Endothelial cell (in vitro differentiated cells): ENCODE measurements around the gene ASAP2. TPM values are rescaled to one million over a fixed set of nuclear protein-coding genes. Genes with fewer than 3 reads are reported as not detected.

Source experiments
- DNase-seq: peaks from one replicate; pipeline ENCODE4 v3.0.0; 2021; ENCODE audit warnings: low spot score
- H3K27ac Mint-ChIP-seq: one replicate; pipeline ENCODE4 v1.8.0; 2021; ENCODE audit warnings: mixed read lengths, inconsistent platforms; ENCODE audit not compliant: unreplicated experiment
- H3K27me3 Mint-ChIP-seq: one replicate; pipeline ENCODE4 v1.8.0; 2021; ENCODE audit warnings: mild to moderate bottlenecking, moderate library complexity, mixed read lengths, inconsistent platforms; ENCODE audit not compliant: unreplicated experiment
- H3K36me3 Mint-ChIP-seq: one replicate; pipeline ENCODE4 v1.8.0; 2021; ENCODE audit warnings: mild to moderate bottlenecking, low read depth, mixed read lengths, inconsistent platforms; ENCODE audit not compliant: unreplicated experiment
- H3K4me1 Mint-ChIP-seq: one replicate; pipeline ENCODE4 v1.8.0; 2021; ENCODE audit warnings: mild to moderate bottlenecking, mixed read lengths, inconsistent platforms; ENCODE audit not compliant: unreplicated experiment
- H3K4me3 Mint-ChIP-seq: one replicate; pipeline ENCODE4 v1.8.0; 2021; ENCODE audit warnings: mild to moderate bottlenecking, mixed read lengths, inconsistent platforms; ENCODE audit not compliant: unreplicated experiment
- H3K9me3 Mint-ChIP-seq: one replicate; pipeline ENCODE4 v1.8.0; 2021; ENCODE audit warnings: mixed read lengths, inconsistent platforms; ENCODE audit not compliant: unreplicated experiment
- total RNA-seq: library from RNA; stranded (reverse); fragmentation: NEBNext Ultra II Directional; extraction: Animal tissue kit (Norgen Biotek cat#: 25700); gene quantifications from one replicate; pipeline ENCODE4 v1.2.1, GENCODE V29; 2021; ENCODE audit not compliant: unreplicated experiment
- TF ChIP-seq, protein P1 (sequence below): fragments of 200-600 bp; sonication (generic); IDR thresholded peaks from one replicate; pipeline ENCODE4 v1.5.0; 2021; ENCODE audit warnings: antibody characterized with exemption; ENCODE audit not compliant: unreplicated experiment

The ASAP2 gene
- total RNA-seq, 1 donor from 2014 or later, result 31.8 TPM

DNA sequence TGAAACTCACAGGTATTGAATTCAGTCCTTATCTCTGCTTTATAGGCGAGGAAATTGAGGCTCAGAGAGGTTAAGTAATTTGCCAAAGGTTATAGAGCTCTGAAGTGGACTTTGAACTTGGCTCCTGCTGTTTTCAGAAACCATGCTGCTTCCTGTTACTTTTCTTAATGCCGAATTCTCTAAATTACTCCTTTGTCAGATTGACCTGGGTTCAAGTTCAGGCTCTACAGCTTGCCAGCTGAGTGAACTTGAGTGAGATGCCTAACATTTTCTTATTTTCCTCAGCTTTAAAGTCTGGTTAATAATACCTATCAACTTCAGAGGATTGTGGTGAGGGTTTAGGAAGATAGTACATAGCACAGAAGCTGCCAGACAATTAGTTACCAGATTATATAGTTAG lies 3.4 kb downstream of the ASAP2 start:
- Mint-ChIP-seq H3K4me1 (peaks cover 63% of the 10 kb centered on the region), H3K9me3 (no peaks in the 10 kb centered on the region), H3K27me3 (peaks cover 11% of the 10 kb centered on the region), H3K4me3 (no peak overlapping the region), H3K27ac (no peak overlapping the region), H3K36me3 (no peaks in the 10 kb centered on the region)
- DNase-seq, result no peak
- TF ChIP-seq, protein P1, sequence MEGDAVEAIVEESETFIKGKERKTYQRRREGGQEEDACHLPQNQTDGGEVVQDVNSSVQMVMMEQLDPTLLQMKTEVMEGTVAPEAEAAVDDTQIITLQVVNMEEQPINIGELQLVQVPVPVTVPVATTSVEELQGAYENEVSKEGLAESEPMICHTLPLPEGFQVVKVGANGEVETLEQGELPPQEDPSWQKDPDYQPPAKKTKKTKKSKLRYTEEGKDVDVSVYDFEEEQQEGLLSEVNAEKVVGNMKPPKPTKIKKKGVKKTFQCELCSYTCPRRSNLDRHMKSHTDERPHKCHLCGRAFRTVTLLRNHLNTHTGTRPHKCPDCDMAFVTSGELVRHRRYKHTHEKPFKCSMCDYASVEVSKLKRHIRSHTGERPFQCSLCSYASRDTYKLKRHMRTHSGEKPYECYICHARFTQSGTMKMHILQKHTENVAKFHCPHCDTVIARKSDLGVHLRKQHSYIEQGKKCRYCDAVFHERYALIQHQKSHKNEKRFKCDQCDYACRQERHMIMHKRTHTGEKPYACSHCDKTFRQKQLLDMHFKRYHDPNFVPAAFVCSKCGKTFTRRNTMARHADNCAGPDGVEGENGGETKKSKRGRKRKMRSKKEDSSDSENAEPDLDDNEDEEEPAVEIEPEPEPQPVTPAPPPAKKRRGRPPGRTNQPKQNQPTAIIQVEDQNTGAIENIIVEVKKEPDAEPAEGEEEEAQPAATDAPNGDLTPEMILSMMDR, result no peak

DNA sequence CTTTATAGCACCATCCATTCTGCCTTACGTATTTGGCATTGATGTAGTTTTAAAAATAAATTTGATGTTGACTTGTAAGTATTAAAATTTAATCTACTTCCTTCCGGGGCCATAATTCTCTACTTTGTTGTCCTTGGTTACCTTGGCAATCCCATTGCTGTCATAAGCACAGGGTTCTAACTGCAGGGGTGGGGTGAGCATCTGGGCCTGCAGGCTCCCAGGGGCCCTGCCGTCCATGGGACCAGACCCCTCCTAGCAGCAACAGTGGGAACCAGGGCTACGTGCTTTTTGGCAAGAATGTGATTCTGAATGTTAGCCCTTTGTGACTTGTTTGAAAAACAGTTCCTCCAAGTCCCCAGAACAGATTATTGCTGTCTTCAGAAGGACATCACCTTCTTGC lies 4.9 kb downstream of the ASAP2 start:
- Mint-ChIP-seq H3K27ac (no peak overlapping the region), H3K9me3 (no peaks in the 10 kb centered on the region), H3K27me3 (peaks cover 11% of the 10 kb centered on the region), H3K4me3 (no peak overlapping the region), H3K36me3 (no peaks in the 10 kb centered on the region), H3K4me1 (peaks cover 55% of the 10 kb centered on the region)
- no peak for DNase-seq
- TF ChIP-seq, protein P1, result no peak

DNA sequence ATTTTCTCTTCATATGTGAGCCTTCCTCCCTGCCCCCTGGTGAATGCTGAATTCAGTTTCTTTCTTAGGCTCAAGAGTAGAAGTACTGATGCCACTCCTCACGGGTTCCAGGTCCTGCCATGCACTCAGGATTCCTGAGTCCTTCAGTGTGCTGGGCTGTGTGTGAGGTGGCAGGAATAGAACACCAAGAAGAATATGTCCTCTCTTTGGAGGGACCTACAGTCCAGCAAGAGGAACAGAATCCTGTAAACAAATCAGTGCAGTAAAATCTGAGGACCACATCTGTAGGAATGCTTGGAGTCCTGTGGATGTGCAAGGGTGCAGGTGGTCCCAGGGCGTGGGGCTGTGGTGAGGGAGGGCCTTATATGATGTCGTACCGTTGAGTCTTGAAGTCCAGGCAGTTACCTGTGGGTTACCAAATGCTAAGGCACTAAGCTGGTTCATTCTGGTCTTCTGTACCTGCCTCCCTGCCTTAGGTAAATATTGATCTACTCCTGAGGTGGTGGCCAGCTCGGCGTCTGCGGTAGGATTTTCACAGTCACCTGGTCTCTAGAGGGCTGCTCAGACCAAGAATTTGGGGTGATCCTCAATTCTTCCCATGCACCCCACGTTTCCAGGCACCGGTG lies 5.5 kb downstream of the ASAP2 start:
- no peak overlapping the region for H3K27ac Mint-ChIP-seq

DNA sequence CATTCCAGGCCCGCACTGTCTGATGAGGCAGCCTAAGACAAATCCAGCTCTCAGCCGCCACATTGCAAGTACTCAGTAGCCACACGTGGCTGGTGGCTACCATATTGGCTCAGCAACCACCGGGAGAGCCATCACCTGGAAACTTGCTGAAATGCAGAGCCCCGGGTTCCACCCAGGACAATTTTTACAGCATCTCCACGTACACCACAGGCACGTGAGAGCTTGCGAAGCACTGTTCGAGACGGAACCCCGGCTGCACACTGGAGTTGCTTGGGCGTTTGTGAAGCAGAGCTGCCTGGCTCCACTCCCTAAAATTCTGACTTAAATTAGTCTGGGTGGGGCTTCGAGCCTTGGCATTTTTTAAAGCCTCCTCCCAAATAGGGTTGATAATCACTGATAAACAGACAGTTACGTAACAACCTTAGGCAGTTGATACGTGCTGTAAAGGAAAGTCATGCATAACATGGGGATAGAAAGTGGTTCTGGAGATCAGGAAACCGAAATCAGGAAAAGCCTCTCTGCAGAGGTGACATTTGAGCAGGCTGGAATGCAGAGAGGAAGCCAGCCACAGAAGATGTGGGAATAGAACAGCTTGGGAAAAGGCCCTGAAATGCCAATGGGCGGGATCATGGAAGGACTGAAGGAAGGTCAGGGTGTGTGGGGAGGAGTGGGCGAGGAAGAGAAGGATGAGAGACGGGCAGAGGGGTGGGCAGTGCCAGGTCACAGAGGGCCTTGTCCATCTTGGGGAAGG lies 6.2 kb downstream of the ASAP2 start:
- Mint-ChIP-seq H3K9me3 (no peaks in the 10 kb centered on the region), H3K36me3 (peaks cover 4% of the 10 kb centered on the region), H3K27ac (peak overlapping the region; percentile 76), H3K27me3 (peaks cover 10% of the 10 kb centered on the region), H3K4me1 (peaks cover 57% of the 10 kb centered on the region), H3K4me3 (peak overlapping the region; percentile 5)
- TF ChIP-seq, protein P1, result no peak
- DNase-seq, result no peak

More for the DNA sequence above, 5.5 kb downstream of the ASAP2 start:
- no peak for DNase-seq
- TF ChIP-seq, protein P1, result no peak
- Mint-ChIP-seq H3K36me3 (peaks cover under 1% of the 10 kb centered on the region), H3K4me1 (peaks cover 56% of the 10 kb centered on the region), H3K9me3 (no peaks in the 10 kb centered on the region), H3K27me3 (peaks cover 11% of the 10 kb centered on the region), H3K4me3 (no peak overlapping the region)

DNA sequence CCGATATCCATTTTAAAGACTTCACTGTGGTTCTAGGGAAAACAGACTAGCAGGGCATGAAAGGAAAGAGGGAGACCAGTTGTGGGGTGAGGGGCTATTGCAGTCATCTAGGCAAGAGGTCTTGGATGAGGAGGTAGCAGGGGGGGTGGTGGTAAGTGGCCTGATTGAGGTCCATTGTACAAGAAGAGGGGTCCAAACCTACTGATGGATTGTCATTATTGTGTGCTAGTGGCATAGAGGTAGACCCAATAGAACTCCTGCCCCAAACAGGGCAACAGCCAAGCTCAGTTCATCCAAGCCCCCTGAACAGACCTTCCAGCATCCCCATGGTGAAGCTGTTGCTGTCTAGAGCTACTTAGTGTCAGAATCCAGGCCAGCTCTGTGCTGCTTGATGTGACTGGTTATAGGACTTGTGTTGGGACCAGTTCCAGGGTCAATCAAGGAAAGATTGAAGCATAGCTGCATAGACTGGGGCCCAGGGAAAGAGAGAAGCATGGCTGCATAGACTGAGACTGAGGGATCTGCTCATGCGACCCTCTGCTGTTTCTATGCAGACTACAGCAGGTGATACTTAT lies 7.0 kb downstream of the ASAP2 start:
- H3K27me3 Mint-ChIP-seq, result peaks cover 8% of the 10 kb centered on the region
- no peaks in the 10 kb centered on the region for H3K9me3 Mint-ChIP-seq
- TF ChIP-seq, protein P1, result no peak
- DNase-seq, result no peak
- H3K4me3 Mint-ChIP-seq, result peak overlapping the region; percentile 5
- H3K4me1 Mint-ChIP-seq, result peaks cover 52% of the 10 kb centered on the region
- peak overlapping the region; percentile 76 for H3K27ac Mint-ChIP-seq
- H3K36me3 Mint-ChIP-seq, result peaks cover 4% of the 10 kb centered on the region
